Measurements from ENCODE around the gene RFT1. TPM values are rescaled to one million over a fixed set of nuclear protein-coding genes. Genes with fewer than 3 reads are reported as not detected.

The RFT1 gene
- total and polyA plus RNA-seq, 2 of the 13 experiments (the other 11 are each of a cell fraction or from before 2014, with no cell fraction given), result 23.2 to 37.0 TPM

DNA sequence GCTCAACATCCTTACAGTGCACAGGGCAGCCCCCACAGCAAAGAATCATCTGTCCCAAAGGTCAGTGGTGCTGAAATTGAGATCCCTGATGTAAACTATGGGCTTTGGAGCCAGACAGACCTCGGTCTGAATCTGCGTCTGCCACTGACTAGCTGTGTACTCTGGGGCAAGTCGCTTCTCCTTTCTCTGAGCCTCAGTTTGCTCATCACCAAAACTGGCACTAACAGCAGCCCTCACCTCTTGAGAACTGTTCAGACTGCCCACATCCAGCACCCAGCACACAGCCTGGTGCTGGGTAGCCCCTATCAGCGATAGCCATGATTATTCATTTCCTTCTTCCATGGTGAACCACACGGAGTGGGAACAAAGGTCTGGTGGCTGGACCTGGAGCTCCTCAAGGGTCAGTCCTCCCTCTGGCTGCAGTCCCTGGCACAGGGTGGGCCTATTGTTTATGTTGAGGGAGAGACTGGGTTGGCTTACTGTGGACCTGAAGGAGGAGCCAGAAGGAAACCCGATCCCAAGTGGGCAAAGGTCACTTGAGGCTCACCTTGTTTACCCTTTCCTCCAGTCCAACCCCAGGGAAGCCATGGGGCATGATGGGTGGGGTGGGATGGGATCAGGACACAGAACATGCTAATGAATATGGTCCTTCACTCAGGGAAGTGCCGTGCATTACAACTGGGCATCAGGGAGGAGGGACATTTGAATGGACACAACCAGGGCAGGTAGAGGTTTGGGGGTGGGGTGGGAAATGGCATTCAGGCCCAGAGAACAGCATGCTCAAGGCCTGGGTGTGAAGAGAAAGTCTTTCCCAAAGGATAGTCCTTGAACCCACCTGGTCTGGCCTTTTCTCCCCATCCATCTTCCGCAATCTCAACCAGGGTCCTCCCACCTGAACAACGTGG is 29.2 kb upstream of the RFT1 start (continued):
- TF ChIP-seq ZNF280D (CRISPR knock-in tag; IDR thresholded peaks at IDR 0.05), result no peak
- TF ChIP-seq ZBTB8A (CRISPR knock-in tag; IDR thresholded peaks at IDR 0.05; ENCODE audit: borderline replicate concordance, low read depth), result no peak
- peak; percentile 91; the same call in 1 of the 2 replicates for TF ChIP-seq FOXK1 (CRISPR knock-in tag; IDR thresholded peaks at IDR 0.05; ENCODE audit: borderline replicate concordance, low read depth)
- peak; percentile 70; the same call in 1 of the 2 replicates for TF ChIP-seq SIN3A (IDR thresholded peaks at IDR 0.05; ENCODE audit: borderline replicate concordance, low read depth, low read length)
- TF ChIP-seq ZNF567 (CRISPR knock-in tag; IDR thresholded peaks at IDR 0.05; ENCODE audit: borderline replicate concordance), result no peak
- no peak for TF ChIP-seq PHF8 (CRISPR knock-in tag; IDR thresholded peaks at IDR 0.05)
- TF ChIP-seq ZBTB42 (CRISPR knock-in tag; IDR thresholded peaks at IDR 0.05), result no peak
- no peak for TF ChIP-seq GZF1 (CRISPR knock-in tag; IDR thresholded peaks at IDR 0.05)
- peak; percentile 68; the same call in 1 of the 2 replicates for TF ChIP-seq ZNF335 (CRISPR knock-in tag; IDR thresholded peaks at IDR 0.05)
- TF ChIP-seq MBD4 (IDR thresholded peaks at IDR 0.05; ENCODE audit: borderline replicate concordance, low read length), result no peak
- TF ChIP-seq CERS6 (CRISPR knock-in tag; IDR thresholded peaks at IDR 0.05), result no peak
- TF ChIP-seq MED8 (CRISPR knock-in tag; IDR thresholded peaks at IDR 0.05; ENCODE audit: insufficient replicate concordance), result no peak
- TF ChIP-seq IRF9 (CRISPR knock-in tag; IDR thresholded peaks at IDR 0.05; ENCODE audit: borderline replicate concordance), result no peak
- no peak for TF ChIP-seq ZNF224 (CRISPR knock-in tag; IDR thresholded peaks at IDR 0.05)
- TF ChIP-seq FOXJ3 (CRISPR knock-in tag; IDR thresholded peaks at IDR 0.05; ENCODE audit: borderline replicate concordance), result no peak
- TF ChIP-seq SAFB2 (CRISPR knock-in tag; IDR thresholded peaks at IDR 0.05; ENCODE audit: borderline replicate concordance, low read depth), result peak; percentile 53; the same call in 1 of the 2 replicates
- TF ChIP-seq, protein P1, sequence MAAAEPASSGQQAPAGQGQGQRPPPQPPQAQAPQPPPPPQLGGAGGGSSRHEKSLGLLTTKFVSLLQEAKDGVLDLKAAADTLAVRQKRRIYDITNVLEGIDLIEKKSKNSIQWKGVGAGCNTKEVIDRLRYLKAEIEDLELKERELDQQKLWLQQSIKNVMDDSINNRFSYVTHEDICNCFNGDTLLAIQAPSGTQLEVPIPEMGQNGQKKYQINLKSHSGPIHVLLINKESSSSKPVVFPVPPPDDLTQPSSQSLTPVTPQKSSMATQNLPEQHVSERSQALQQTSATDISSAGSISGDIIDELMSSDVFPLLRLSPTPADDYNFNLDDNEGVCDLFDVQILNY (CRISPR knock-in tag; conservative IDR thresholded peaks at IDR 0.05), result no peak
- peak; percentile 68; the same call in 1 of the 3 replicates for TF ChIP-seq MXI1 (IDR thresholded peaks at IDR 0.05; ENCODE audit: borderline replicate concordance, low read depth, low read length)
- no peak for TF ChIP-seq BORCS8-MEF2B (CRISPR knock-in tag; IDR thresholded peaks at IDR 0.05)
